ENCODE data around the gene MUC12. TPM values are rescaled to one million over a fixed set of nuclear protein-coding genes. Genes with fewer than 3 reads are reported as not detected.
"Not testable (repeated sequence)": the region's sequence is repeated elsewhere in the genome, so short reads cannot be mapped to it uniquely, and the experiment has no call there.

Gene MUC12, protein sequence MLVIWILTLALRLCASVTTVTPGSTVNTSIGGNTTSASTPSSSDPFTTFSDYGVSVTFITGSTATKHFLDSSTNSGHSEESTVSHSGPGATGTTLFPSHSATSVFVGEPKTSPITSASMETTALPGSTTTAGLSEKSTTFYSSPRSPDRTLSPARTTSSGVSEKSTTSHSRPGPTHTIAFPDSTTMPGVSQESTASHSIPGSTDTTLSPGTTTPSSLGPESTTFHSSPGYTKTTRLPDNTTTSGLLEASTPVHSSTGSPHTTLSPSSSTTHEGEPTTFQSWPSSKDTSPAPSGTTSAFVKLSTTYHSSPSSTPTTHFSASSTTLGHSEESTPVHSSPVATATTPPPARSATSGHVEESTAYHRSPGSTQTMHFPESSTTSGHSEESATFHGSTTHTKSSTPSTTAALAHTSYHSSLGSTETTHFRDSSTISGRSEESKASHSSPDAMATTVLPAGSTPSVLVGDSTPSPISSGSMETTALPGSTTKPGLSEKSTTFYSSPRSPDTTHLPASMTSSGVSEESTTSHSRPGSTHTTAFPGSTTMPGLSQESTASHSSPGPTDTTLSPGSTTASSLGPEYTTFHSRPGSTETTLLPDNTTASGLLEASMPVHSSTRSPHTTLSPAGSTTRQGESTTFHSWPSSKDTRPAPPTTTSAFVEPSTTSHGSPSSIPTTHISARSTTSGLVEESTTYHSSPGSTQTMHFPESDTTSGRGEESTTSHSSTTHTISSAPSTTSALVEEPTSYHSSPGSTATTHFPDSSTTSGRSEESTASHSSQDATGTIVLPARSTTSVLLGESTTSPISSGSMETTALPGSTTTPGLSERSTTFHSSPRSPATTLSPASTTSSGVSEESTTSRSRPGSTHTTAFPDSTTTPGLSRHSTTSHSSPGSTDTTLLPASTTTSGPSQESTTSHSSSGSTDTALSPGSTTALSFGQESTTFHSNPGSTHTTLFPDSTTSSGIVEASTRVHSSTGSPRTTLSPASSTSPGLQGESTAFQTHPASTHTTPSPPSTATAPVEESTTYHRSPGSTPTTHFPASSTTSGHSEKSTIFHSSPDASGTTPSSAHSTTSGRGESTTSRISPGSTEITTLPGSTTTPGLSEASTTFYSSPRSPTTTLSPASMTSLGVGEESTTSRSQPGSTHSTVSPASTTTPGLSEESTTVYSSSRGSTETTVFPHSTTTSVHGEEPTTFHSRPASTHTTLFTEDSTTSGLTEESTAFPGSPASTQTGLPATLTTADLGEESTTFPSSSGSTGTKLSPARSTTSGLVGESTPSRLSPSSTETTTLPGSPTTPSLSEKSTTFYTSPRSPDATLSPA (N-terminal part only)
- total RNA-seq = 1 to 10 TPM; 3.5 to 6.2 TPM
- 5.3 TPM for polyA plus RNA-seq (ENCODE audit: insufficient read depth, low read depth, low replicate concordance)
- long read RNA-seq, donor 1, partial matches to known transcripts = 10 of 14 reads
- long read RNA-seq, donor 1, other reads (novel, unspliced or antisense) = 0 of 14 reads
- long read RNA-seq, donor 2, partial matches to known transcripts = 0 of 3 reads
- long read RNA-seq, donor 2, other reads (novel, unspliced or antisense) = 0 of 3 reads

- no peaks in the 10 kb centered on the region for H3K36me3 ChIP-seq (ENCODE audit: low read depth, missing control alignments)
- 46 to 50% methylated on average over 12 of the region's 12 CpGs for WGBS, 2 donors
- H3K9me3 ChIP-seq = no peaks in the 10 kb centered on the region
- intact Hi-C loops (cut with DNase I; ENCODE audit: low total_unique reads) = no loop called here
- H3K4me3 ChIP-seq = no peak within 1 kb of the TSS
- H3K4me1 ChIP-seq = peaks cover 13% of the 10 kb centered on the region
- H3K27me3 ChIP-seq = peaks cover 16% of the 10 kb centered on the region
- H3K27ac ChIP-seq = no peak within 1 kb of the TSS
- no peak for DNase-seq
- no peak for TF ChIP-seq CTCF (IDR thresholded peaks at IDR 0.05)
- TF ChIP-seq POLR2A (IDR thresholded peaks at IDR 0.05) = no peak
Measured at GRCh38 chr7:100969066-100969615, at the start of gene MUC12. TSS of gene MUC12 (plus strand) at chr7:100969565. CDS start at chr7:100969623, 58 bp downstream.

- H3K4me3 ChIP-seq; DNase-seq; H3K4me1 ChIP-seq; intact Hi-C loops (cut with DNase I; ENCODE audit: low total_unique reads); H3K36me3 ChIP-seq (ENCODE audit: low read depth, missing control alignments); H3K9me3 ChIP-seq; H3K27me3 ChIP-seq; H3K27ac ChIP-seq: not testable (repeated sequence)
- 86% methylated on average over 9 of the region's 9 CpGs for WGBS, 2 donors
Measured at GRCh38 chr7:100919779-100920437, 49.5 kb upstream of the MUC12 start.

GRCh38 chr7:100921039-100921438 lies 48.3 kb upstream of the MUC12 start:
- Histone ChIP-seq H3K27me3 (no peaks in the 10 kb centered on the region), H3K4me1 (no peaks in the 10 kb centered on the region), H3K9me3 (no peaks in the 10 kb centered on the region), H3K36me3 (ENCODE audit: low read depth, missing control alignments) (peaks cover 2% of the 10 kb centered on the region), H3K27ac (no peak overlapping the region), H3K4me3 (no peak overlapping the region)
- intact Hi-C loops (cut with DNase I; ENCODE audit: low total_unique reads) = no loop called here
- DNase-seq = no peak
- TF ChIP-seq CTCF (IDR thresholded peaks at IDR 0.05) = no peak
- no peak for TF ChIP-seq POLR2A (IDR thresholded peaks at IDR 0.05)

DNA sequence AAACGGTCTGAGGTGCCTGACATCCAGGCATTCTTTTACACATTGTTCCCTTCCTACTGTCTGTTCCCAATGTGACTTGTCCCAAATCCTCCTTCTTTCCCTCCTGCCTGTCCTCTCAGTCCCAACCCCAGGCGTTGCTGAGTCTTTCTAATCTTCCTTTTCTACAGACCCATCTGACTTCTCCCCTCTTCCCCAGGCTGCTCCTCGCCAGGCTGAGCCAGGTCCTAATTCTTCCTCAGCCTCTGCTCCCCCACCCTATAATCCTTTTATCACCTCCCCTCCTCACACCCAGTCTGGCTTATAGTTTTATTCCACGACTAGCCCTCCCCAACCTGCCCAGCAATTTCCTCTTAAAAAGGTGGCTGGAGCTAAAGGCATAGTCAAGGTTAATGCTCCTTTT lies 45.7 kb upstream of the MUC12 start:
- WGBS, 2 donors = 56 to 61% methylated on average over 4 of the region's 4 CpGs
- H3K4me1 ChIP-seq; H3K4me3 ChIP-seq; H3K27me3 ChIP-seq; H3K9me3 ChIP-seq; H3K27ac ChIP-seq; H3K36me3 ChIP-seq (ENCODE audit: low read depth, missing control alignments); DNase-seq; intact Hi-C loops (cut with DNase I; ENCODE audit: low total_unique reads): not testable (repeated sequence)

DNA sequence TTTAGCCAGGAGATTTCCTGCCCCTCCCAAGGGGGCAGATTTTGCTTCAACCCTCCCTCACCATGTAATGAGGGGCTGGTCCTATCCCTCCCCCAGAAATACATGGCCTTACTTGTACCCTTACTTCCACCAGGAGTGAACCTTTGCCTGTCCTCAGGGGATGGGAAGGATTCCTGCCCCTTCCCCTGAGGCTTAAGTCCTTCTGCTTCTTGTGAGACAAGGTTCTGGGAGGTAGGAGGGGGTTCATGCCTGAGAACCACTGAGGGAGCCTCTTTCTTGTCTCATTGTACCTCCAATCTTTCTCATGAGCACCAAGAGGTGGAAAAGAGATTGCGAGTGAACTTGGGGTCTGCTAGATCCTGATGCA lies 39.6 kb upstream of the MUC12 start:
- TF ChIP-seq POLR2A (IDR thresholded peaks at IDR 0.05) = no peak
- no peak for TF ChIP-seq CTCF (IDR thresholded peaks at IDR 0.05)
- Histone ChIP-seq H3K4me3 (no peak overlapping the region), H3K4me1 (no peaks in the 10 kb centered on the region), H3K36me3 (ENCODE audit: low read depth, missing control alignments) (no peaks in the 10 kb centered on the region), H3K27me3 (no peaks in the 10 kb centered on the region), H3K27ac (no peak overlapping the region), H3K9me3 (no peaks in the 10 kb centered on the region)
- DNase-seq = no peak
- intact Hi-C loops (cut with DNase I; ENCODE audit: low total_unique reads) = no loop called here
- WGBS, 2 donors = 96 to 100% methylated on average over 1 of the region's 1 CpG
